Measurements from ENCODE around the gene STXBP6. TPM values are rescaled to one million over a fixed set of nuclear protein-coding genes. Genes with fewer than 3 reads are reported as not detected.

STXBP6 gene
- total RNA-seq, 1 experiment from 2014 or later, result not detected

DNA sequence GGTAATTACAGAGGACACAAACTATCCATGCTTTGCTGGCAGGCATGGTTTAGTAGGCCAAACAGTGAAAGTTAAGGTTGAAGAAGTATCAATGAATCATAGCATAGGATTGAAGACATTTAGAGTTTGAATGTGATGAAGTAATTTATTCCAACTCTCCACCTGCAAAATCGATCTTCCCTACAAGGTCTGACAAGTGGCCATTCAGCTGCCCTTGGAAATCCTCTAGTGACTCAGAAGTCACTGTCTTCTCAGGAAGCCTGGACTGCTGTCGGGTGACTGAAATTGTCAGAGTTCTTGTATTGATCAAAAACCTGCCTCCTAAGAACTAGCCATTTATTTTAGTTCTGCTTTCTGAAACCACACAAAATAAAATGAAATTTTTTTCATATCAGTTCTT is 17.7 kb upstream of the STXBP6 start:
- H3K4me1 ChIP-seq (ENCODE audit: control insufficient read depth, insufficient read depth, low read length), result no peaks in the 10 kb centered on the region
- H3K27me3 ChIP-seq (ENCODE audit: control insufficient read depth, insufficient read depth, low read length), result no peaks in the 10 kb centered on the region
- TF ChIP-seq POLR2AphosphoS5 (IDR thresholded peaks at IDR 0.05; ENCODE audit: low read depth, low read length) (no peak), TCF7L2 (IDR thresholded peaks at IDR 0.05; ENCODE audit: low read depth, low read length) (no peak), SIN3A (IDR thresholded peaks at IDR 0.05; ENCODE audit: borderline replicate concordance, insufficient read depth, low read depth, low read length) (no peak)
- TF ChIP-seq, protein P1, sequence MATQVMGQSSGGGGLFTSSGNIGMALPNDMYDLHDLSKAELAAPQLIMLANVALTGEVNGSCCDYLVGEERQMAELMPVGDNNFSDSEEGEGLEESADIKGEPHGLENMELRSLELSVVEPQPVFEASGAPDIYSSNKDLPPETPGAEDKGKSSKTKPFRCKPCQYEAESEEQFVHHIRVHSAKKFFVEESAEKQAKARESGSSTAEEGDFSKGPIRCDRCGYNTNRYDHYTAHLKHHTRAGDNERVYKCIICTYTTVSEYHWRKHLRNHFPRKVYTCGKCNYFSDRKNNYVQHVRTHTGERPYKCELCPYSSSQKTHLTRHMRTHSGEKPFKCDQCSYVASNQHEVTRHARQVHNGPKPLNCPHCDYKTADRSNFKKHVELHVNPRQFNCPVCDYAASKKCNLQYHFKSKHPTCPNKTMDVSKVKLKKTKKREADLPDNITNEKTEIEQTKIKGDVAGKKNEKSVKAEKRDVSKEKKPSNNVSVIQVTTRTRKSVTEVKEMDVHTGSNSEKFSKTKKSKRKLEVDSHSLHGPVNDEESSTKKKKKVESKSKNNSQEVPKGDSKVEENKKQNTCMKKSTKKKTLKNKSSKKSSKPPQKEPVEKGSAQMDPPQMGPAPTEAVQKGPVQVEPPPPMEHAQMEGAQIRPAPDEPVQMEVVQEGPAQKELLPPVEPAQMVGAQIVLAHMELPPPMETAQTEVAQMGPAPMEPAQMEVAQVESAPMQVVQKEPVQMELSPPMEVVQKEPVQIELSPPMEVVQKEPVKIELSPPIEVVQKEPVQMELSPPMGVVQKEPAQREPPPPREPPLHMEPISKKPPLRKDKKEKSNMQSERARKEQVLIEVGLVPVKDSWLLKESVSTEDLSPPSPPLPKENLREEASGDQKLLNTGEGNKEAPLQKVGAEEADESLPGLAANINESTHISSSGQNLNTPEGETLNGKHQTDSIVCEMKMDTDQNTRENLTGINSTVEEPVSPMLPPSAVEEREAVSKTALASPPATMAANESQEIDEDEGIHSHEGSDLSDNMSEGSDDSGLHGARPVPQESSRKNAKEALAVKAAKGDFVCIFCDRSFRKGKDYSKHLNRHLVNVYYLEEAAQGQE (IDR thresholded peaks at IDR 0.05; ENCODE audit: insufficient read depth in 1 of 2, low read depth in 2 of 2, low read length in 1 of 2), result no peak
- TF ChIP-seq, protein P2, sequence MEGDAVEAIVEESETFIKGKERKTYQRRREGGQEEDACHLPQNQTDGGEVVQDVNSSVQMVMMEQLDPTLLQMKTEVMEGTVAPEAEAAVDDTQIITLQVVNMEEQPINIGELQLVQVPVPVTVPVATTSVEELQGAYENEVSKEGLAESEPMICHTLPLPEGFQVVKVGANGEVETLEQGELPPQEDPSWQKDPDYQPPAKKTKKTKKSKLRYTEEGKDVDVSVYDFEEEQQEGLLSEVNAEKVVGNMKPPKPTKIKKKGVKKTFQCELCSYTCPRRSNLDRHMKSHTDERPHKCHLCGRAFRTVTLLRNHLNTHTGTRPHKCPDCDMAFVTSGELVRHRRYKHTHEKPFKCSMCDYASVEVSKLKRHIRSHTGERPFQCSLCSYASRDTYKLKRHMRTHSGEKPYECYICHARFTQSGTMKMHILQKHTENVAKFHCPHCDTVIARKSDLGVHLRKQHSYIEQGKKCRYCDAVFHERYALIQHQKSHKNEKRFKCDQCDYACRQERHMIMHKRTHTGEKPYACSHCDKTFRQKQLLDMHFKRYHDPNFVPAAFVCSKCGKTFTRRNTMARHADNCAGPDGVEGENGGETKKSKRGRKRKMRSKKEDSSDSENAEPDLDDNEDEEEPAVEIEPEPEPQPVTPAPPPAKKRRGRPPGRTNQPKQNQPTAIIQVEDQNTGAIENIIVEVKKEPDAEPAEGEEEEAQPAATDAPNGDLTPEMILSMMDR (IDR thresholded peaks at IDR 0.05), result no peak
- no TSS peak for BruUV-seq (replicated peaks)
- no peak for ATAC-seq
- in situ Hi-C loops (cut with HindIII; ENCODE audit: low pct_unique_long_range_greater_than_20kb, low sequenced_read_pairs) (no loop called here), intact Hi-C loops (cut with micrococcal nuclease; ENCODE audit: unreplicated experiment) (no loop called here)
- CTCF ChIA-PET, result no interaction called here
- no peak overlapping the region for H3K4me3 ChIP-seq (ENCODE audit: low read depth in 2 of 2, low read length in 2 of 2)
- no peaks in the 10 kb centered on the region for H3K36me3 ChIP-seq (ENCODE audit: control insufficient read depth, insufficient read depth, low read length)
- H3K27ac ChIP-seq (ENCODE audit: low read length), result no peak overlapping the region
- no peak for DNase-seq (ENCODE audit: low read depth, low spot score)
- no peaks in the 10 kb centered on the region for H3K9me3 ChIP-seq (ENCODE audit: control insufficient read depth, insufficient read depth, low read depth, low read length)
- POLR2A ChIA-PET, result no interaction called here

DNA sequence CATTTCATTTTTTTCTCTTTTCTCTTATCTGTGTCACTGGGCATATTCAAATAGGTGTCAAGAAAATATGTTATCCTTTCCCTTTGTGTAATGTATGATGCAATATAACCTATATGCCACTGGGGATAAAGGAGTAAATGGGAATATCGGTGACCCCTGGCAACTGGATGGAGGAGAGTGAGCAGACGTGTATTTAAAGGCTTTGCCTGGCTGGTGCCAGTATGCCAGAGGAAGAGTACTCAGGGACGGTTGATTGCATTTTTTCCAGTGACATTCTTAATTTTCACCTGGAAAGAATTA is 12.0 kb upstream of the STXBP6 start:
- CTCF ChIA-PET, result no interaction called here
- Histone ChIP-seq H3K4me1 (ENCODE audit: control insufficient read depth, insufficient read depth, low read length) (no peaks in the 10 kb centered on the region), H3K27ac (ENCODE audit: low read length) (no peak overlapping the region), H3K27me3 (ENCODE audit: control insufficient read depth, insufficient read depth, low read length) (no peaks in the 10 kb centered on the region), H3K4me3 (ENCODE audit: low read depth in 2 of 2, low read length in 2 of 2) (no peak overlapping the region), H3K9me3 (ENCODE audit: control insufficient read depth, insufficient read depth, low read depth, low read length) (no peaks in the 10 kb centered on the region), H3K36me3 (ENCODE audit: control insufficient read depth, insufficient read depth, low read length) (no peaks in the 10 kb centered on the region)
- intact Hi-C loops (cut with micrococcal nuclease; ENCODE audit: unreplicated experiment) (no loop called here), in situ Hi-C loops (cut with HindIII; ENCODE audit: low pct_unique_long_range_greater_than_20kb, low sequenced_read_pairs) (no loop called here)
- no TSS peak for BruUV-seq (replicated peaks)
- POLR2A ChIA-PET, result no interaction called here
- no peak for DNase-seq (ENCODE audit: low read depth, low spot score)
- no peak for ATAC-seq
- TF ChIP-seq, protein P2 (IDR thresholded peaks at IDR 0.05), result no peak
- TF ChIP-seq POLR2AphosphoS5 (IDR thresholded peaks at IDR 0.05; ENCODE audit: low read depth, low read length) (no peak), TCF7L2 (IDR thresholded peaks at IDR 0.05; ENCODE audit: low read depth, low read length) (no peak), SIN3A (IDR thresholded peaks at IDR 0.05; ENCODE audit: borderline replicate concordance, insufficient read depth, low read depth, low read length) (no peak)
- TF ChIP-seq, protein P1 (IDR thresholded peaks at IDR 0.05; ENCODE audit: insufficient read depth in 1 of 2, low read depth in 2 of 2, low read length in 1 of 2), result no peak
